ENCODE measurements around the gene ABCB1. TPM values are rescaled to one million over a fixed set of nuclear protein-coding genes. Genes with fewer than 3 reads are reported as not detected.

Gene ABCB1
- total and polyA plus RNA-seq, 2 of the 8 experiments (the other 6 are each of a cell fraction or from before 2014, with no cell fraction given), result 0.51 to 1.2 TPM

GRCh38 chr7:87596136-87596535, 4.5 kb downstream of the ABCB1 start (continued):
- TF ChIP-seq BACH1 (IDR thresholded peaks at IDR 0.05; ENCODE audit: low read length) (no peak), NANOG (IDR thresholded peaks at IDR 0.05; ENCODE audit: insufficient read depth, low read depth, low read length, poor library complexity, severe bottlenecking) (no peak)
